Stimulated activated CD4-positive, alpha-beta T cell treated with anti-CD3 and anti-CD28 coated beads, Interleukin-2, amount 100 ng/mL, for 24 hours (primary cell): ENCODE results near the gene FRZB.

Experiments used
- DNase-seq, 2 donors: peaks; one replicate each; pipeline ENCODE4 v3.0.0-alpha.2; 2020

FRZB gene

DNA sequence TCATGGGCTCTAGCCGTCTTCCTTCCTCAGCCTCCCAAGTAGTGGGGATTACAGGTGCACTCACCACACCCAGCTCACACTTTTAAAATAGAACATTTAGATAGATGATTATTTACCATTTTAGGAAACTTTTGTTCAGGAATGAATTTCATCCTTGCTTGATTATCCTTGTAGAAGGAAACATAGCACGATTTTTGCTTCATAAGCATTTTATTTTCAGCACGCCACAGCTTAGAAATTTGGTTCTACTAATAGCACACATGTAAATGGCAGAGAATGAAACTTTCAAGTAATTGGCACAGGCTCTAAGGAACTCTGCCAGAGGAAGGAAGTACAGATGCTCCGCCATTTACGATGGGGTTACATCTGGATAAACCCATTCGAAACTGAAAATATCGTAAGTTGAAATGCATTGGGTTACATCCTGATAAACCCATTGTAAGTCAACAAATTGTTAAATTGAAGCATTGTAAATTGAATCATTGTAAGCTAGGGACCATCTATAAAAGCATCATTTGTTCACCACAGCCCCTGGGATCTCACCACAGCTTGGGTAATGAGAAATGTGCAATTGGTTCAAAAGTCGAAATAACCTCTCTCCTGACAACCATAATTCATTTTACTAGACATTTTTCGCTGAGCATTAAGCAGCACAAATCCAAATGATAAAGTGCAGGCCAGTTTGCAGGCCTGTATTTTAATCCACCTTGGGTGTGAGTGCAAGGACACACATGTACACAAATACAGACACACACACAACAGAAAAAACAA, 33.2 kb downstream of the FRZB start:
- DNase-seq, result no peak

- no peak for DNase-seq
Measured at GRCh38 chr2:182831921-182832320, 34.5 kb downstream of the FRZB start.

- no peak for DNase-seq
Measured at GRCh38 chr2:182831101-182831500, 35.3 kb downstream of the FRZB start.

DNA sequence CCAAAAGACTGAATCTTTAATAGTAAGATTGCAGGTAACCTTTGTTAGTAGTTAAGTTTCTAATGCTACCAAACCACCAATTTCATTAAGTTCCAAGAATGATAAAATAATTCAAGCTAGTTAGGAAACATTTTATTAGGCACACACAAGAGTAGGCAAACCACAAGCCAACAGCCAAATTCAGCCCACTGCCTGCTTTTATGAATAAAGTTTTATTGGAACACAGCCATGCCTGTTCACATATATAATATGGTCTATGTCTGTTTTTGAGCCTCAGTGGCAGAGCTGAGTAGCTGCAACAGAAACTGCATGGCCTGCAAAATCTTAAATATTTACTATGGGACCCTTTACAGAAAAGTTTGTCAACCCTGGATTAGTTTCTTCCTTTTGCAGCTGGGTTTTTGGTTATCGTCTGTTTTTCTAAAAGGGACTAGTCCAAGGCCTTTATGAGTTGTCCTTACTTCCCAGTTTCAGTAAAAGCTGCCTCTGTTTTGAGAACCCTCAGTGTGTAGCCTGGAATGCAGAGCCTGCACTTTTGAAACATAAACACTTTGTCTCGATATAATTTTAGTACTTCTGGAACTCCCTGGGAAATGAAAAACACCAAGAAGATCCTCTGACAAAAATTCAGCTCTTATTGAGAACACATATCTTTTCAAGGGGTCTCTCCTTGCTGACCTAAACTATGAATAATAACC, 39.1 kb downstream of the FRZB start:
- DNase-seq, result no peak

DNA sequence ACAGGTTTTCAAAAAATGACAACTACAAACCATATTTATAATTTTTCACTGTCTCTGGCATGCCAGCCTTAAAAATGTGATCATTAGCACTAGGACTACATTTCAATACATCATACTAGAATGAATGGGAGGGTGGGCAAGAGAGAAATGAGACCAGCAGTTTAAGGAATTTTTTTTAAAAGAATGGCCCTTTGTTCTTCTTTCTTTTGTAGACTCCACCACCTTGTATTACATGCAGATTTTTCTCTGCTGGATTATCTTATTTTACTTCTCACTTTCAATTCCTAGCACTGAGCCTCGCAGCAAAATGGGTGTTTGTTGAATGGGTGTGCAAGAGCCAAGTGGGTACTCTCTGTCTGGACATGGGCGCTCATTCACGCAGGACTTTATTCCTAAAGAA, 39.9 kb downstream of the FRZB start:
- no peak for DNase-seq

GRCh38 chr2:182826064-182826463, 40.4 kb downstream of the FRZB start:
- no peak for DNase-seq

GRCh38 chr2:182824767-182825158, 41.7 kb downstream of the FRZB start:
- DNase-seq, result no peak

- no peak for DNase-seq
Measured at GRCh38 chr2:182824056-182824766, 42.2 kb downstream of the FRZB start.

GRCh38 chr2:182822733-182823132, 43.7 kb downstream of the FRZB start:
- DNase-seq, result no peak

DNA sequence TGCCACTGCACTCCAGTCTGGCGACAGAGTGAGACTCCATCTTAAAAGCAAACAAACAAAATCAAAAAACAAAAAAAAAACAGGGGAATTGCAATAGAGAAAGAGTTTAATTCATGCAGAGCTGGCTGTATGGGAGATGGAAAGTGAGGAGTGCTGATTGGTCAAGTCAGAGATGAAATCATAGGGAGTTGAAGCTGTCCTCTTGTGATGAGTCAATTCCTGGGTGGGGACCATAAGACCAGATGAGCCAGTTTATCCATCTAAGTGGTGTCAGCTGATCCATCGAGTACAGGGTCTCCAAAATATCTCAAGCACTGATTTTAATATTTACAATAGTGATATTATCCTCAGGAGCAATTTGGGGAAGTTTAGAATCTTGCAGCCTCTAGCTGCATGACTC, 45.3 kb downstream of the FRZB start:
- DNase-seq, result no peak

- DNase-seq, result no peak
Measured at GRCh38 chr2:182819412-182819811, 47.0 kb downstream of the FRZB start.

- no peak for DNase-seq
Measured at GRCh38 chr2:182818925-182819324, 47.5 kb downstream of the FRZB start.

GRCh38 chr2:182818501-182818900, 47.9 kb downstream of the FRZB start:
- DNase-seq, result no peak

DNA sequence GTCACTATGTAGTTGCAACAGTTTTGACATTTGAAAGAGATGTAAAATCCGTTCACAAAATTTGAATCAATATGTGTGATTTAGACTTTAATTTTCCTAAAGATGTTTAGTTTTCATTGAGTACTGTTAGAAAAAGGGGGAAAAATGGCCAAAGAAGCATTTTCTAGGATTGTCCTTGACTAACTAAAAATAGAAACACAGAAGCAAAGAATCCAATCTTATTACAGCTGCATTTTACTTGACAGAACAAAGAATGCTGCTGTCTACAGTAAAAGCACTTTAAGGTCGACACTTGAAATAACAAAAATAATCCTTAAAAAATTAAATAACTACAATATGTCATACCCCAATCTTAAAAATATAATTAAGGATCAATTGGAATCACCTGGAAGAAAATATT, 48.9 kb downstream of the FRZB start:
- DNase-seq, result no peak

GRCh38 chr2:182816866-182817265, 49.6 kb downstream of the FRZB start:
- DNase-seq, result no peak

DNA sequence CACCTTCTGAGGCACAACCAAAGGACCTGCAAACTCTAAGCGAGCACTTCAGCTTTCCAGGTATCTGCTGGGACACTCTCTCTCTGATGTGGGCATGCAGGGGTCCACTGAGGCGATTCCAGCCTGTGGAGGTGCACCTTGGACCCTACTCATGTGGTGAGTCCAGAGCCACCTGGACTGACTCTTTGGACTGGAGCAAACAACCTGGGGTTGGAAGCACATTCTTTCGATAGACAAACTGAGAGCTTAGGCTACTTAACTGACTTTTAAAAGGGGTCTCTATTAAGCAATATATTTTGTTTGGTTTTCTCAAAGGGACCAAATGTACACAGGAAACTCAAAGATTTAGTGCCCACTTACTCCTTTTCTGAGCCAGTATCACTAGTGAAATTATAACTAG, 51.6 kb downstream of the FRZB start:
- DNase-seq, result no peak

DNA sequence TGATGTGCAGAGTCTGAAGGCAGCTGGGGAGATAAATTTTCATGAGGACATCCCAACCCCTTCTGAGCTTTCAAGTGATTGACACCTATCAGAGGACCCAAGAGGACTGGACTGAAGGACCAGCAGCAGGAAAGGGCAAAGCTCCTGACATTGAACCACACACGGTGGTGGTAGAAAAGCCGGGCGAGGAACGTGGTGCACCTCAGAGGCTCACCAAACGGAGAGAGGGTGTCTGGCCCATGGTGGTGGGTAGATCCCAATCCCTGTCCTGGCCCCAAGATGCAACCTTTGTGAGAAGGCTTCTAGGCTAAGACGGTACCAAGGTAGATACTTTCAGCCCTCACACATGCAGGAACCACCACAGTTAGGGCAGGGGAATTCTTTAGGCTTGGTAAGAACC, 52.1 kb downstream of the FRZB start:
- DNase-seq, result no peak

GRCh38 chr2:182810087-182810486, 56.4 kb downstream of the FRZB start:
- DNase-seq, result no peak

- DNase-seq, result no peak
Measured at GRCh38 chr2:182807319-182807718, 59.1 kb downstream of the FRZB start.

GRCh38 chr2:182804128-182804527, 62.3 kb downstream of the FRZB start:
- no peak for DNase-seq

DNA sequence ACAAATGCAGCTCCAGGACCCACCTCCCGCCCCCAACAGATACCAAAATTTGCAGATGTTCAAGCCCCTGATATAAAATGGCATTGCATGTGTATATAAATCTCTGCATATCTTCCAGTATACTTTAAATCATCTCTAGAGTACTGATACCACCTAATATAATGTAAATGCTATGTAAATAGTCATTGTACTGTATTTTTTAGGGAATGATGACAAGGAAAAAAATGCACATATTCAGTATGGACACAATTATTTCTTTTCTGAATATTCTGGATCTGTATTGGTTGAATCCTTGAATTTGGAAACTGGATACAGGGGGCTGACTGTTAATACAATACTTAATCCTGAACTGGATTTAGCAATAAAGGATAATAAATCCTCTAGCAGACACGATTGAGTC, 67.7 kb downstream of the FRZB start:
- no peak for DNase-seq

DNA sequence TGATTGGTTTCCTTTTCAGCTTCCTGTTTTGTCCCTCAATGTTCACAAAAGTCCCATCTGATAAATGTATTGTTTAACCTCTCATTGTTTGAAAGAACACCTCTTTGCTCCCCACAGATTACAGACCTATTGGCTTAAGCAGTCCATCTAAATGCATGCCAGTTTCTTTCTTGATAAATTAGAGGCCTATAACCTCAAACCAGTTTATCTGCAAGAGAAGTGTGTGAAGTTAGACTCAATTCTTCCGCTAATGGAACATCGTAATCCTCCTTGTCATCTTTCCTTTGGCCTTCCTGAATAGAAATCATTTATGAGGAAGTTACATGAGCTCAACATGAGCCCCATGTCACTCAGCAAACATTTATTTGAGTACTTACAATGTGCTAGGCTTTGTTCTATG, 74.0 kb downstream of the FRZB start:
- no peak for DNase-seq

GRCh38 chr2:182784777-182785176, 81.7 kb downstream of the FRZB start:
- DNase-seq, result no peak

GRCh38 chr2:182784058-182784706, 82.3 kb downstream of the FRZB start:
- DNase-seq, result no peak
